ENCODE results near the gene DYNC1I1.

DYNC1I1 gene

DNA sequence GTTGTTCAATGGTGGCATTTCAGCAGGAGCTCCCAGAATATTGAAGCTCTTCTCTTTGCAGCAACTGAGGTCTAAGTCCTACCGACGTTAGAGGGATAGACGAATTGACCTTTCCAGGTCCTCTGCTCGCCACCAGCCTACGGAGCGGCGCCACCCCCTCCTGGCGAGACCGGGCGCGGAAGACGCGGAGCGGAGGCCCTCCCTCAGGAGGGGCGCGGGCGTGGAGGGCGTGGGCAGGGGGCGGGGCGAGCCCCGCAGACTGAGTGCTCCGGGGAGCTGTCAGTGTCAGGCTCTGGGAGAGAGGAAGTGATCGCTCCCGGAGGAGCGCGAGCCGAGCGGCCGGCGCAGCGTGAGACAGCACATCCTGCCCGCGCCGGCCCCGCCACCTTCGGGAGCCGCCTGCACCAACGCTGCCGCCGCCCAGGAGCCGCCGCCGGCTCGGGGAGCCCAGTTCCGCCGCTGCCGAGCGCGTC, at the start of gene DYNC1I1:
DYNC1I1 (plus strand) TSS at position 257 of the 473 bp plus-strand sequence. CDS start 32,176 bp downstream, outside the sequence.
- DNase-seq, result peak; percentile 71 to 73

DNA sequence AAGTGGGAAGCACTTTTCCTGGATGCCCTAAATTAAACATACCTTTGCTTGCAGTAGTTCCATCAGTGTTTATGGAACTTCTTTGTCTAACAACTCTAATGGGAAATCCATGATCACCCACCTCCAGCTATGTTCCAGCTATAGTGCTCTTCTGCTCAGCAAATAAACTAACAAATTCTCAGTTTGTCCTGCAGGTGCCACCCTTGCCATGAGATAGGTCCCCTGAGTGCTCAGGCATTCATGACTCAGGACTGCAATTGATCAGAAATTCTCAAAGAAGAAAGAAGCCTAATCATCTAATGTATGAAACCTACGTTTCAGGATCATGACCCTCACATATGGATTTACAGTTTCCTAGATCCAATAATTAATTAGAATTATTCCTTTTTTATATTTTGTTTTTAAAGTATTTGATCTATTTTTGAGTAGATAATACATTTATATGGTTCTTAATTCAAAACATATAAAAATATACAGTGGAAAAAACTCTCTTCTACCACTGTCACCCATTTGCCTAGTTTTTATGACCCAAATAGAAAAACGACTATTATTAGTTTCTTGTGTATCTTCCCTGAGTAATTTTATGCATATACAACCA, 48.7 kb upstream of the DYNC1I1 start:
- DNase-seq, result peak; percentile 58 to 77

DNA sequence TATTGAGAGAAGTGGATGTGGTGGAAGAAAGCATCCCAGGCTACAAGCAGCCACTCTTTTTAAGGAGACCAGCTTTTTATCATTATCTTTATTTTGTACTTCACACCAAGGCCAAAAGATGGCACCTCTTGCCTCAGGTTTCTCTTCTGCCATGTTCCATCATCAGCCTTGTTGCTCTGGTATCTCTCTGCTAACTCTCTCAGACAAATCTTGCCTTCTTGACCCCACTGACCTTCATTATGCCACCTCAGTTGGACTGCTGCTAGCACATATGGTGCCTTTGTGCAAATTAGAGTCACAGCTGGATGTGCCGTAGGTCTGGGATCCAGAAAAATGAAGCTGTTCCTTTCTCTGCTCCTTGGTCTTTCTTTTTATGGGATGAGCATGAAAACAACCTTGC, 47.1 kb upstream of the DYNC1I1 start:
- DNase-seq, result peak in 1 of 2 experiments; percentile 38

DNA sequence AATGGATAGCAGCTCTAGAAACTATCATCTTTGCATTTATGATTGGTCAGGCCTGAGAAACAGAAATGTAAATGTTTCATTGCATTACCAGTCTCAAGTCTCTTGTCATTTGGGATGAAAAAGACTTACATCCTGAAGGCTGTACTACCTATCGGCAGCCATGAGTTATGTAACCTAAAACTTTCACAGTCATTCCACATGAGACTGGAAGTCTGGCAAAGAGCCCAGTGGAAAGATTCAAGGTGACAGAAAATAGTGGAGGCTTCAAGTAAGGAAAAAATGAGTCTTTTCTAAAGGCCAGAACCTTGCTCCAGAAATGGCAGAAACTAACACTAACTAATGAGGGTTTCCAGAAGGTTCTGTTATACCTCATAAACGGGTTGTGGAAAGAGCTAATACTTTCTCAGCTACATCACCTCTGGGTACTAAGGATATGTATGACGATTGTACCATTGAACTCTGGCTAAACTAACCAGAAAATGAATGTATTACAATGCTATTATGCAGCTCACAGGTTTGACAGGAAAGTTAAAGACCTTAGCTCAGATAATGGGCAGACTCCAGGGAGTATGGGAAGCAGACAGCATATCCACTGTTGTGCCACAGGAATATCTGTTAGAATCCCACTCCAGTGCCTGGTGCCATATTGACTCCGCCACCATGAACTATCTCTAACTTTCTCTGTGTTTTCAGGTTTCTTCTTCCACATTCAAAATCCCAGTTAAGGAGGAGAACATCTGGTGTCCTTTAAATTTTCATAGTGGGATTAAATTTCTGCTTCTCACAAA, 41.7 kb upstream of the DYNC1I1 start:
- no peak for DNase-seq

DNA sequence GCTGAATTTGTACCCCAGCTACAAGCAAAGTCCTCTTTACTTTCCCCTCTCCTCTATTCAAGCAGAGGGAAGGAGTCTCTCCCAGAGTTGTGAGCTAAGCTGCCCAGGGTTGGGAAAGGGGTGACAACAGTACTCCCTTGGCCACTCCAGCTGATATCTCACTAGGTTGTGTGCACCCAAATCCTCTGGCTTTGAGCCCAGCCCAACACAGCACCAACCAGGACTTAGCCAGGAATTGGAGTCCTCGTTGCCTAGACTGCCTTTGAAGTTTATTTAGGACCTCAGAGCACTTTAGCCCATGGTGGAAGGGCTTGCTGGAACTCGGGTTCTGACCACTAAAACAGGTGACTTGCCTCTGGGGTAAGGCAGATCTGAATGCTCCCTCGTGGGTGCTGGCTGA, 35.7 kb upstream of the DYNC1I1 start:
- no peak for DNase-seq

DNA sequence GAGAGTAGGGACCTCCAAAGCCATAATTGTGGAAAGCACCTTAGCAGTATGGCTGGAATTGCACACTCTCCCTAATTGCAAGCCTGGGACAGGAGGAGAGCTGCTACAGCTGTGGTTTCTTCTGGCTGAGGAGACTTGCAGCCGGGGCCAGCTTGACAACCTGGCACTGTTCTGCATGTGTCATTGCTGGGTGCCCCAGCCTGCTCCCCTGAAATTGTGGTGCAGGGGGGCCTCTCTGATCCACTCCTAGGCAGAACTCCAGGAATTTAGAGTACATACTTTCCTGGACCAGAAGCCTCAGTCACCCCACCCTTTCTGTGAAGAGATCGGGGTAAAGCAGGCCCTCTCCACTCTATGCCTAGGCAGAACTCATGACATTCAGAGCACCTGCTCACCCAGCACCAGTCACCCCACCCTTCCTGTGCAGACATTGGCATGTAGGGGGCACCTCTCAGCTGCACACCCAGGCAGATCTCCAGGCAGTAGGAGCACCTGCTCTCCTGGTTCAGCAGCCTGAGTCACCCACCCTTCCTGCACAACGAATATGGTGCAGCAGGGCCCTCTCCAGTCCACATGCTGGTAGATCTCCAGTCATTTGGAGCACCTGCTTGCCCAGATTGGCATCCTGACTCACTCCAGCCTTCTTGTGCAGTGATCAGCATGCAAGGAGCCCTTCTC, 34.4 kb upstream of the DYNC1I1 start:
- DNase-seq, result no peak

DNA sequence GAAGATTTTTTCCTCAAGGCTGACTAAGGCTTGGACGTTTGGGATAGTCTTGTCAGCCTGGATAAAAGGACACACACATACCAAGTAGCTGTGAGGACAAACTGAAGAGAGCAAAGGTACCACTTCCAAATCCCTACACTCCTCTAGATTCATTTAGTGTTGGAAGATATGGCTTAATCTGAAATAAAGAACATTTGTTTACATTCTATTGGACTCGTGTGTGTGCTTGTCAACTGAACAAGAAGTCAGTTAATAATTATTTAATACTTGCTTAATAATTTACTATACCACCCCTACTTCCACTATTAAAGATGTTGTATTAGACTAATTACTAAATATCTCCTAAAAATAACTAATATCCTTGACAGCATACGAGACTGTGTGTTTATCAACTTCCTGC, 23.3 kb upstream of the DYNC1I1 start:
- no peak for DNase-seq

DNA sequence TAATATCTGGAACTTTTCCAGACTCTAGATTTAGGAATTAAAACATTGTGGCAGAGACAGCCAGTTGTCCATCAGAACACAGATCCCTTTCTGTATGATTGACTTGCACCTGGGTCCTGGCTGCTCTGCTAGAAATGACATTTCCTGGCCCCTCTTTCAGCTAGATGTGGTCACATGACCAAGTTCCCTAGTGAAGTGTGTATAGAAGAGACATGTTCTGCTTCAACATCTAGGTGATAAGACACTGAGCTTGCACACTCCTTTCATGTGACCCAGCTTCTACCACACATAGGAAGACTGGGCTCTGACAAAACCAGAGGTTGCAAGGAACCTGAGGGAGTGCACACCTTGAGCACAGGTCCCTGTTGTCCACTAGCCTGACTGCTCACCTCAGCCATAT, 22.8 kb upstream of the DYNC1I1 start:
- no peak for DNase-seq

DNA sequence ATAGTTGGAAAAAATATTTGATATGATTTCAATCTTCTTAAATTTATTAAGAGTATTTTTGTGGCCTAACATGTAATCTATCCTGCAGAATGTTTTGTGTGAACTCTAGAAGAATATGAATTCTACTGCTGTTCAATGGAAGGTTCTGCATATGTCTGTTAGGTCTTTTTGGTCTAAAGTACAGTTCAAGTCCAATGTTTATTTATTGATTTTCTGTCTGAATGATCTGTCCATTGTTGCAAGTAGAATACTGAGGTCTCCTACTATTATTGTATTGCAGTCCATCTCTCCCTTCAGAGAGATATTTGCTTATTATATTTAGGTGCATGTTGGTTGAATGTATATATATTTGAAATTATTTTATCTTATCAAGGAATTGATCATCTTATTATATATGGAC, 18.9 kb upstream of the DYNC1I1 start:
- DNase-seq, result no peak

DNA sequence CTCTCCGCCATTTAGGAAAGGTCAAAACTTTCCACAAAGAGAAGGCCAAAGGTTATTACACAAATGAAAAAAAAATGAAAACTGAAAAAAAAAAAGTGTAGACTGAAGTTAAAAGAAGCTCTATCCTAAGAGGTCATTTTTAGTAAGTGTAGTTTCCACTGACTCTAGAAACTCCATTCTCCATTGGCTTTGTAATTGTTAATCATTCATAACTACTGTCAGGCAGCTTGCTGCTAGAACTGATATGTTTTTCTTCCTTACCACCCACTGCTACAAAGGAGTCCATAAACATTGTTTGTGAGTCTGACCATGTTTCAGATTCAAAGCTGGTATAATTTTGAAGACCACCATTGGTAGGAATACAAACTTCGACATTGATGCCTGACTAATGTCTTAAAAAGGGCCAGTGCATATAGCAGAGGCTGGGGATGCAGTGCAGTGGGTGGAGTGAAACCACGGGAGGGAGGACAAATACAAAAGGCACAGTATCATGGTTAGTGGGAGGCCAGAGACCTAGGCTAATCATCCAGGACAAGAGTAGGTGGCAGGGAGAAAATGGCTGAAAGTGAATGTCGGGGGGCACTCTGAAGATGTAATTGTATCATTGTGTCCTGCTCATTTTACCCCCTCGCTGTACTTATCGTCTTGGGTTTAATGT, 16.9 kb upstream of the DYNC1I1 start:
- DNase-seq, result no peak

DNA sequence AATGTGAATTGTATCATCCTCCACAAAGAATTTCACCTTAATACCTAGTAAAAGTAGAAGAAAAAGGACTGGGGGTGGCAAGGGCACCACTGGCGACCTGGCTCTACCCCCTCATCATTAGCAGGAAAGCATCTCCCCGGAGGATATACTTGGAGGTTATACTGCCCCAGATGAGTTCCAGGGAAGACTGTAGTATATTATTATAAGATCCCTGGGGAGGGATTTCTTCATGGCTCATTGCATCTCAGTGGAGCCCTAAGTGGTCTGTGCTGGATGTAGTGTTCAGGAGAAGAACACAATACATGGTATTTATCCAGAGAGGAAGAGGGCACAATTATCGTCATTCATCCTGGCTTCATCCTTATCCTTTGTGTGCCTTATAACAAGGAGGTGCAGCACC, 14.2 kb upstream of the DYNC1I1 start:
- DNase-seq, result peak; percentile 89 to 97

DNA sequence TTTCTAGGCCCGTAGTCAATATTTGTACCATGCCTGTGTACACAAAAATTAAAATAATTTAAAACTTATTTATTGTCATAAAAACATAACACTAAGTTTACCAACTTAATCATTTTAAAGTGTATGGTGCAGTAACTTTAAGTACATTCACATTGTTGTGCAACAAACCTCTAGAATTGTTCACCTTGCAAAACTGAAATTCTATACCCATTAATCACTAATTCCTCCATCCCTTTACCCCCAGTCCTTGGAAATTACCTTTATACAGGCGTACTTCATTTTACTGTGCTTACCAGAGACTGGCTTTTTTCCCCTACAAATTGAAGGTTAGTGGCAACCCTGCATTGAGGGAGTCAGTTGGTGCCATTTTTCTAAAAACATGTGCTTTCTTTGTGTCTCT, 6.3 kb upstream of the DYNC1I1 start:
- DNase-seq, result no peak

DNA sequence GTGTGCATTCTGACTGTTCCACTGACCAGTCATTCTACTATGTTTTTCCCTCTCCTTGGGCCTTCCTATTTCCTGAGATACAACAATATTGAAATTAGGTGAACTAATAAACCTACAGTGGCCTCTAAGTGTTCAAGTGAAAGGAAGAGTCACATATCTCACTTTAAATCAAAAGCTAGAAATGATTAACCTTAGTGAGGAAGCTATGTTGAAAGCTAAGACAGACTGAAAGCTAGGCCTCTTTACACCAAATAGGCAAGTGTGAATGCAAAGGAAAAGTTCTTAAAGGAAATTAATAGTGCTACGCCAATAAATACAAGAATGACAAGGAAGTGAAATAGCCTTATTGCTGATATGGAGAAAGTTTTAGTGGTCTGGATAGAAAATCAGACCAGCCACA, 5.7 kb upstream of the DYNC1I1 start:
- no peak for DNase-seq

DNA sequence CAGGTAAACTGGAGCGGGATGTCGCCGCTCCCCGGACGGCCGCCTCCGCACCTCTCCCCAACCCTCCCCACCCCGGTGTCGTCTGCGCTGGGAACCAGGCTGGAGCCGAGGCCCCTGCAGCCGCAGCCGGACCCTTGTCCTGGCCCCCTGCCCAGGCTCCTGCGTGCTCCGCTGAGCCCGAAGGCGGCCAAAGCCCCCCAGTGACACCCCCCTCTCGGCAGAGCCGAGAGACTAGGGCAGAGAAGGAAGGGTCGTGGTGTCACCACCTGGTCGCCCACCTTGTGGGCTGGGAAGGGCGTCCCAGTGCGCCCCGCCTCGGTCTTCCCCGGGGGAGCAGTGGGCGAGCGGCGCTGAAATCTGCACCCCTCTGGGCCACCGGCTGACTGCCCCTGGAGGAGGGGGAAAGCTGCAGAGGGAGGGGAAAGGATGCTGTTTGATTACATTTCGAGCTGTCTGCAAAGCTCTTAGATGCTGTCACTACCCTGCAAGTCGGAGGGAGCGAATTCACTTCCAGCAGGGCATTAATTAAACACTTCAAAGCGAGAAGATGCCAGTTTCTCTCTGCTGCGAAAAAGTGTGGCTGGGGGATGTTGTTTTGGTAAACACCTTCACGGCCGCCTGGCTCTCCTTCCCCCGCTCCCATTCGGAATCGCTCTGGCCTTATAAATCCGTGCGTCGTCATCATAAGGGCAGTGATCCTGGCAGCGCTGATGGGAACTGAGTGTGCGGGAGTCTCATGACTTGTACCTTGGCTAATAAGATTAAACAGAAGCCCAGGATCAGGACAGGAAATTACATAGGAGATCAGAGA, 622 bp downstream of the DYNC1I1 start:
- DNase-seq, result no peak

DNA sequence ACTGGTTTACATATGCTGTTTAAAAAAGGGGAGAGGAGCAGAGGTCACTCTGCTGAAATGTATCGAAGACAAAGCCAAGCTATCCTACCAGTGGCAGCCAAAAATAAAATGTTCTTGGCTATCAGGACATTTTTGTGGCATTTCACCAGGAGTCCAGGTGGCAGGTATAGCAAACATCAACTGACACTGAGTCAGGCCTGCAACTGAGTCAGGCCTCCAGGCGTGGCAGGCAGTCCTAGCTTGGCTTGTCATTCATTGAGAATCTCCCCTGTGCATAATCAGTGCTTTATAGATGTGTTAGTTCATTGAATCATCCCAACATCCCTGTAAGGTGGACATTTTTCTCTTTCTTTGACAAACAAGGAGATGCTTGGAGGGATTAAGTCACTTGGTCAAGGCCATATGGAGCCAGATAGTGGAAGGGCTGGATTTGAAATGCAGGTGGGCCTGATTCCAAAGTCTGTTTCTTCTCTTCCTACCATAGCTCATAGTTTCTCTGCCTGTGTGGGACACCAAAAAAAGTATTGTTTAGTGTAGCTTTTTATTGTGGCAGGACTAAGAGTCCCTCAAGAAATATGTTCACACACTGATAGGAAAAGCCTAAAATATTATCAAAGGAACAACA, 4.3 kb downstream of the DYNC1I1 start:
- DNase-seq, result no peak

DNA sequence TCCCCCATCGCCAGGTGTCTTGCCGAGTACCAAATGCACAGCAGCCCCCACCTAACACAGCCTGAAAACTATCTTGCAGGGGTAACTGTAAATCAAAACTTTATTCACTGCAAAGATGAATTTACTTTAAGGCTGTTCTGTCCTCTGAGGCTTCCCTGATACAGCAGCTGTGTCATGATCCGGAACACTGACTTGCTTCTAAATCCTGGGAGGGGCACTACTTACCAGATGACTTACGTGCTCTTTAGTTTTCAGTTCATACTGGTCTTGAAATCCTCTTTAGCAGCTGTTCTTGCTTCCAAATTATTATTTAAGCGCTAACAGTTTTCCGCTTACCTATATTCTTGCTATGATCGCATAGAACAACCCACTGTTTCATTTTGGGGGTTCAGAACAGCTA, 4.9 kb downstream of the DYNC1I1 start:
- no peak for DNase-seq

DNA sequence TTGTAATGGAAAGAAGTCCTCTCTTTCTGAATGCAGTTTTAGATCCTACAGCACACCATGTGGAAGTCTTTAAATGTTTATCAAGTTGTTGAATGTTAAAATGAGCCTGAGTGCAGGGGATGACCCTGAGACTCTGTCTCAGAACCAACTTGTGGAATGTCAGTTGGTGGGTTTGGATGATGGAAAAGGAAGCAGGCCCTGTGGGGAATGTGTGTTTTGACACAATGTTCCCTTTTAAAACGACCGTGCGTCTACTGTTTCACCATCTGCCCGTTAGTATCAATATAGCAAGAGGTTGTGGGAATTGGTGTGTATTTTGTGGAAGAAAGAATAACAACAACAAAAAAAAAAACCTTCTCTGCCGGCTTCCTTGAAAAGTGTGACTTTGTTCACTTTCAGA, 8.3 kb downstream of the DYNC1I1 start:
- no peak for DNase-seq

DNA sequence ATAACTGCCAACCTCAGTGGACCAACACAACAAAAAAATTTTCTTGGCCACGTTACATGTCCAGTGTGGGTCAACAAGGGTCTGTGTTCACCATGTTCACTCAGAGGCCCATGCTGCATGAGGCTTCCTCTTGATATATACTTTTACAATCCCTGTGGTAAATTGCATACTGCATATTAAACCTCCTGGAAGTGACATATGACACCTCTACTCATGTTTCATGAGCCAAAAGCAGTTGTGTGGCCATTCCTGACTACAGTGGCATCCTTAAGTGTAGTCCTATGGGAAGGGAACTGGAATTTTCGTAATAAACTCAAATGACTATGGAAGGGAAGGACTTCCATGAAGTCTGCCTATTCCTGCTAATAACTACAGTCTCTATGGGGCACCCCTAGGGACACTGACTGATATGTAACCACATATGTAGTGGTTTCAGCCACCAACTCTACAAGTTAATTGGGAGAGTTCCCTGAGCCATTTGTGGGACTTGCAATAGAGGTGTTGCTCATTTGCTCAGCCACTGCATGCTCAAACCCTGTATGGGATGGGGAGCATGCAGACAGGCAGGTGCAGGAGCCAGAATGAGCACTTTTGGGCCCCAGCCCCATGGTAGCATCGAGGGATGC, 9.7 kb downstream of the DYNC1I1 start:
- DNase-seq, result no peak

DNA sequence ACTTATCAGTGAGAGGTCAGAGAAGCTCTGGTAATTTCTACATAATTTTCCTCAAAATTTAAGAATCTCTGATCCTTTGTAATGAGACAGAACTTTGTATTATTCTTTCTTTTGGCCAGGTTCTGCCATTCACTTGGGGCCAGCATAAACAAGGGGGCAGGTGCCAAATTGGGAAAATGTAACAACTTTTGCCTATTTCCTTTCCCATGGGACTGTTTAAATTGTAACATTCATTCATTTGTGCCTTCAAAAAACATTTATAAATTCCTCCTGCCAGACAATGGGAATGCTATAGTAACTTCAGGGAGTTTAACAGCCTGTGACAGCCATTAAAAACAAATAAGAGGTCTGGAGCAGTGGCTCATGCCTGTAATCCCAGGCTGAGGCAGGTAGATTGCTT, 12.4 kb downstream of the DYNC1I1 start:
- no peak for DNase-seq

DNA sequence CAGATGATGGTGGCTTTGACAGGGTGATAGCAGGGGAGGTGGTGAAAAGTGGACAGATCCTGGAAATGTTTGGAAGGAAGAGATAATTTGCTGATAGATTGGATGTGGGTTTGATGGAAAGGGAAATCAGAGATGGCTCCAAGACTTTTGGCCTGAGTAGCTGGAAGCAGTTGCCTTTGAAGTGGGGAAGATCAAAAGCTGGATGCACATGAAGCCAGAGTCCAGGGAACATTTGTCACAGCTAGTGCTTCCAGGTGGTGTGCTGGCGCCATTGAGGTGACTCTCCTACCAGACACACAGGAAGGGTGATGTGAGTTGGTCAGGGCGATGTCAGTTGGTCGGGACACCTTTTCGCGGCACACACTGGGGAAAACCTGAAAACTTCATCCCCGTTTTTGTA, 15.9 kb downstream of the DYNC1I1 start:
- no peak for DNase-seq

DNA sequence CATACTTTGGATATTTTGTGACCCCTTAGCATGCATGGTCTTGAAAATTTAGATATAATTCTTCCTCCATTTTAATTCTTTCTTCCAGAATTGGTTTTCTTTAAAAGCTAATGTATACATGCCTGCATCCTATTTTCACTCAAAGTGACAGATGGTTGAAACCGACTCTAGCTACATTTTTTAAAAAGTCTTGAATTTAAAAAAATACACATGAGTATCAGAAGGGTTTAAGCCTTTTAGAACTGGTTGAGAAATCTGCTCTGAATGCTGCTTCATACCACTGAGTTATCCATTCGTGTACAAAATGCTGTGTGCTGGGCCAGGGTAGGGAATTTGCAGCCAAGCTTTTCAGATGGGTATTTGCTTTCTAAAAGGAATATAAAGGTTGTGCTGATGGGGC, 16.5 kb downstream of the DYNC1I1 start:
- DNase-seq, result no peak

DNA sequence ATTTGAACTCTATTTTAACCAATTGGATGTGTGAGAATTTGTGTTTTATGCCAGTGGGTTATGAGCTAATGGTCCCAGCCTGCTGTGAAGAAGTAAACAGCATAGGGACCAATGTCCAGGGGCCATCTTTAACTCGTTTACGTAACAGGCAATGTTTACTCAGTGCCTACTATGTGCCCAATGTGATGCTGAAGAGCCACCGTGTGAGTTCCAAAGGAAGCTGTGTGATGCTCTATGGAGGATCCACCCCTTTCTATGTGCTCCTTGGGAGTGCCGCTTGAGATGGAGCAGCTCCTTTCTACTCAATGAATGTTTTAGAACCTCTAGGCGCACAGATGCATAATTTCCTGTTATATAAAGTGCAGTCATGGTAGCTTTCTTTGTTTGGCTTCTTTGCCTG, 21.3 kb downstream of the DYNC1I1 start:
- no peak for DNase-seq

All from NCI-H1930 (cell line).